ENCODE measurements around the gene ZNF766.

ZNF766 gene

DNA sequence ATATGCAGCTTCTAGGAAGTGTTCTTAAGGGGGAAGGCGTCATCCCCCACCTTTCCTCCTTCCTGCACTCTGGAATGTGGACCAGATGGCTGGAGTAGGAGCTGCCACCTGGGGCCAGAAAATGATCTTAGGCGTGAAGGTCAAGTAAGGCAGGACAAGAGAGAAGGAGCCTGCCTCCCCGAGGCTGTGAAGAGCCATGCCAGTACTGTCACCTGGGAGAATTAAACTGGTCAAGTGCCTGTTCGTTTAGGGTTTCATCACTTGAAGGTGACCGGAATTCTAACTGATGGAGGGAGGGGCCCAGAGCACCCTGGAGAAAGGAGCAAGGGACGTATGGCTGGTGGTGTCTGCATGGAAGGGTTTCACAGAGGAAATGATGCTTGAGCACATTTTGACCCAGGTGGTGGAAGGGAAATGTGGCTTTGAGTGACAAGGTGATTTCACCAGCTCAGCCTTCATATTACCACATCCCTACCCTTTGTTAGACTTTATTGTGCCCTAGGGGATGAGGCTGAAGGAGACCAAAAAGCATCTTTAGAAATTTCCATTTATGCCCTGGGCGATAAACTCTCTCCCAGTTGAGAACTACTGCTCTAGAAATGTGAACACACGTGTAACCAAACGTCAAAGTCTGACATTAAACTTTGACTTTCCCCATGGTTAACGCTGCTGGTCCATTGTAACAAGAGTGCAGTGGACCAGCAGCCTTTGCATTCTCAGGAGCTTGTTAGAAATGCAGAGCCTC is 42.0 kb upstream of the ZNF766 start:
- TF ChIP-seq ZFX (IDR thresholded peaks at IDR 0.05): no peak
- TF ChIP-seq CTCF (conservative IDR thresholded peaks at IDR 0.05): no peak
- no peak overlapping the region for H3K27ac ChIP-seq

- TF ChIP-seq ZFX (IDR thresholded peaks at IDR 0.05) (no peak), CTCF (conservative IDR thresholded peaks at IDR 0.05) (no peak)
- H3K27ac ChIP-seq: no peak overlapping the region
Measured at GRCh38 chr19:52227980-52228379, 41.4 kb upstream of the ZNF766 start.

DNA sequence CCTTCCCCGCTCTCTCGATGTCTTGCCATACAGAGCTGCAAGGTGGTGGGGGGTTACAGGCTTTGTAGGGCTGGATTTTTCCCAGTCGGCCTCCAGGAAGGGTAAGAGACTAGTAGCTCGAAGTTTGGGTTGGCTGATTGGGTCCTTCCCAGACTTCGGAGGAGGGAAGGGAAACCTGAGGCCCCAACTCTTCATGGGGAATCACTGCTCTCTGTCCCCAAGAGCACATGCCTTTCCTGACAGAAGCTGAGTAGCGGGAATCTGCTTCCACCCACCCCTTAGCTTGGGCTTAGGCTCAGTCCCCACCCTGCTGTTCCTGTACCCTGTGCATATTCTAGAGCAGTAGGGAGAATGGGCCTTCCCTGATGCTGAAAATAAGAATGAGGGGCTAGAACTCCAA is 39.9 kb upstream of the ZNF766 start:
- no peak overlapping the region for H3K27ac ChIP-seq
- TF ChIP-seq CTCF (conservative IDR thresholded peaks at IDR 0.05) (no peak), ZFX (IDR thresholded peaks at IDR 0.05) (no peak)

DNA sequence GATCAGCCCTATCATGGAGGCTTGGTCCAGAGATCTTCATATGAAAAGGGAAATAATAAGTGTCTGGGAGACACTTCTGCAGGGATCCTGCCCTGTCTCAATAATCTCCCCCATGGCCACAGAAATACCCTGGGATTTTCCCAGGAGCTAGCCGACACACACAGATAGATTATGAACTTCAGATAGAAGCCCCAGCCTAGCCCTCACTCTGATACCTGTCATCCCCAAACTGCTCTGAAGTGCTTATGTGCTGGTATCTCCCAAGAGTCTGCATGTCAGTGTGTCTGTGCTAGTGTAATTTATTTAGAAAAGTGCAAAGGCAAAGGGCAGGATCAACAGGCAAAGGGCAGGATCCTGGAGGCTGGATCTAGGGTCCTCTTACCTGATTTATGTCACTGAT is 38.7 kb upstream of the ZNF766 start:
- H3K27ac ChIP-seq: no peak overlapping the region

DNA sequence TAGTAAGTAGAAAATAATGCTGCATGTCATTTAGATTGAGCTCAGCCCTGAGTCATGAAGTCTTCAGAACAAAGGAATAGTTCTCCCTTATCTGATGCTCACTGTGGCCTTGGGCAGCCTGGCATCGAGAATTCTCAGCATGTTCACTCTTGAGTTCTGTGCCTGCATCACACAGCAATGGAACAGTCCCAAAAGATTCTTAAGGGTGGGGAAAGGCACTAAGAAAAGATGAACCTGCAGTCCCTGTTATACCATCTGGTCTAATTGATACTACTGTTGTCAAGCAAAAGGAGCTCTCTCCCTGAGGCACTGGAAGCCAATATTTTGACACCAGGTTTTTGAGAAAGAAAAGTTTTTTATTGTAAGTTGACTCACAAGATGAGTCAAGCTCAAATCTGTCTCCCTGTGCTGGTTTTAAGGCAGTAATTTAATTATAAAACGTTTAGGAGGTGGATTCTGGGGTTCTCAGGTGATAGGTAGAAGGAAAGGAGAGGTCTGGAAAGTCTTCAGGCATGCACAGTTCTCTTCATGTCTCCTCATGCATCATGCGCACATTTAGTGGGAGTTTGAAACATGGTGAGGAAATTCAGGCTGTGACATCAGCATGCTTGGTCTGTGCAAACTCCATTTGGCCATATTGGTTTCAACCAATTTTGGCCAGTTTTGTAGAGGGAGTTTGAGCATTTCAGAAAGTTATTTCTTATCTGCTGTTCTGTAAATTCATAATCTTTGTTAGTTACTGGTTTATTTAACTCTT is 38.1 kb upstream of the ZNF766 start:
- TF ChIP-seq ZFX (IDR thresholded peaks at IDR 0.05): no peak
- H3K27ac ChIP-seq: no peak overlapping the region

More for the DNA sequence above, 38.7 kb upstream of the ZNF766 start:
- TF ChIP-seq CTCF (conservative IDR thresholded peaks at IDR 0.05) (no peak), ZFX (IDR thresholded peaks at IDR 0.05) (no peak)

- TF ChIP-seq ZFX (IDR thresholded peaks at IDR 0.05): no peak
- no peak for TF ChIP-seq CTCF (conservative IDR thresholded peaks at IDR 0.05)
- no peak overlapping the region for H3K27ac ChIP-seq
Measured at GRCh38 chr19:52234406-52234805, 35.0 kb upstream of the ZNF766 start.

DNA sequence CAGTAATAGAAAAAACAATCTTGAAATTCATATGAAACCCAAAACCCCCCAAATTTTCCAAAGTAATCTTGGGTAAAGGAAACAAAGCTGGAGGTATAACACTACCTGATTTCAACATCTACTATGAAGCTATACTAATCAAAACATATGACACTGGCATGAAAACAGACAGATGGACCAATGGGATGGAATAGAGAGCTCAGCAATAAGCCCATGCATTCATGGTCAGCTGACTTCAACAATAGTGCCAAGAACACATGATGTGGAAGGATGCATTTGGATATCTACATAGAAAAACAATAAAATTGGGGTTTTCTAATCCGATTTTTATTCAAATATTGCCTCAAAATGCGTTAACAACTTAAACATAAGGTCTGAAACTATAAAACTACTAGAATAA is 32.2 kb upstream of the ZNF766 start:
- TF ChIP-seq ZFX (IDR thresholded peaks at IDR 0.05): no peak
- TF ChIP-seq CTCF (conservative IDR thresholded peaks at IDR 0.05): no peak
- no peak overlapping the region for H3K27ac ChIP-seq
